K562 (cell line): ENCODE data around the gene SEZ6L. TPM values are rescaled to one million over a fixed set of nuclear protein-coding genes. Genes with fewer than 3 reads are reported as not detected.

Experiments used
- ATAC-seq: fragments of 200-7000 bp; cut with Tn5 transposase; 3 replicates; pipeline ENCODE4 v1.9.1; 2020; ENCODE audit warnings: moderate library complexity
- BruUV-seq: library from RNA; stranded (reverse); fragments of 400-500 nt; replicated peaks from 2 replicates; lab custom pipeline; 2021; lab: Mats Ljungman, UMichigan
- CTCF ChIA-PET: fragments of 300-600 bp; formaldehyde crosslinking; extraction: SDS; loops from one replicate; lab custom pipeline; 2021; ENCODE audit warnings: low intra/inter-chr PET ratio; lab: Yijun Ruan, JAX
- POLR2A ChIA-PET: fragments of 300-600, 350-650 bp; sonication (Branson Sonifier 250); formaldehyde crosslinking; extraction: SDS; loops from one replicate; lab custom pipeline; 2021; ENCODE audit warnings: antibody characterized with exemption, inconsistent platforms; lab: Yijun Ruan, JAX
- DNase-seq, 4 experiments: peaks; one replicate each; pipeline versions ENCODE4 v3.0.0 to v3.0.0-alpha.2; 2011 to 2018; ENCODE audit warnings: low spot score in 3 of 4, mixed read lengths in 3 of 4; ENCODE audit errors: extremely low read depth in 1 of 4
- FAIRE-seq: peaks from 2 replicates; lab custom pipeline; 2011; peaks lifted over from hg19 to GRCh38; lab: Jason Lieb, UNC
- H2AFZ ChIP-seq: 2 replicates; pipeline ENCODE4 v1.6.0; 2011; ENCODE audit warnings: low read depth, low read length, control low read depth, inconsistent platforms
- H3K27ac ChIP-seq: fragments of 200-600 bp; 3 replicates; pipeline ENCODE4 v1.8.0; 2011; ENCODE audit warnings: low read depth, mild to moderate bottlenecking, control low read depth, inconsistent platforms, low read length, moderate library complexity, mixed read lengths; ENCODE audit errors: extremely low read depth
- H3K27me3 ChIP-seq, 2 experiments: fragments of 300-600 bp in 1 of 2; 2 replicates in 1 of 2; 3 replicates in 1 of 2; pipeline versions ENCODE4 v1.6.0 to v1.8.0; 2011; ENCODE audit warnings: inconsistent platforms in 2 of 2, low read length in 2 of 2, mild to moderate bottlenecking in 1 of 2, mixed read lengths in 1 of 2, moderate library complexity in 1 of 2; ENCODE audit not compliant: control insufficient read depth in 2 of 2, insufficient read depth in 2 of 2
- H3K36me3 ChIP-seq: fragments of 300-600 bp; 3 replicates; pipeline ENCODE4 v1.8.0; 2011; ENCODE audit warnings: mild to moderate bottlenecking, low read length, inconsistent platforms; ENCODE audit not compliant: control insufficient read depth, insufficient read depth
- H3K4me1 ChIP-seq, 2 experiments: fragments of 200-600 bp in 1 of 2; replicated peaks in 1 of 2; 2 replicates in 1 of 2; 3 replicates in 1 of 2; pipeline versions ENCODE4 v1.5.1 to v1.8.0; 2011; ENCODE audit warnings: inconsistent platforms in 2 of 2, low read length in 2 of 2, mild to moderate bottlenecking in 1 of 2, mixed read lengths in 1 of 2, moderate library complexity in 1 of 2; ENCODE audit not compliant: control insufficient read depth in 2 of 2, insufficient read depth in 2 of 2
- H3K4me2 ChIP-seq: 2 replicates; pipeline ENCODE4 v1.6.1; 2011; ENCODE audit warnings: low read length, control low read depth, inconsistent platforms, mixed read lengths; ENCODE audit not compliant: insufficient read depth
- H3K4me3 ChIP-seq: fragments of 200-600 bp; sonication (generic), shearing (Covaris generic); 2 replicates; pipeline ENCODE4 v1.5.1; 2016; ENCODE audit warnings: control low read depth, inconsistent platforms
- H3K79me2 ChIP-seq: fragments of 200-600 bp; 3 replicates; pipeline ENCODE4 v1.8.0; 2011; ENCODE audit warnings: low read length, inconsistent platforms; ENCODE audit not compliant: control insufficient read depth, insufficient read depth
- H3K9ac ChIP-seq, 2 experiments: 2 replicates each; pipeline versions ENCODE4 v1.6.0 to v1.6.1; 2011; ENCODE audit warnings: low read depth in 2 of 2, low read length in 2 of 2, control low read depth in 1 of 2, inconsistent platforms in 1 of 2, mild to moderate bottlenecking in 1 of 2, mixed read lengths in 1 of 2; ENCODE audit not compliant: insufficient read depth in 1 of 2
- H3K9me1 ChIP-seq: one replicate; pipeline ENCODE4 v1.6.0; 2011; ENCODE audit warnings: inconsistent platforms, mild to moderate bottlenecking, low read length, moderate library complexity; ENCODE audit not compliant: control insufficient read depth, insufficient read depth
- H3K9me3 ChIP-seq: replicated peaks from 2 replicates; pipeline ENCODE4 v1.5.1; 2011; ENCODE audit warnings: low read depth, low read length, inconsistent platforms; ENCODE audit not compliant: control insufficient read depth, insufficient read depth
- H4K20me1 ChIP-seq: replicated peaks from 2 replicates; pipeline ENCODE4 v1.6.1; 2011; ENCODE audit warnings: low read length, inconsistent platforms, mixed read lengths; ENCODE audit not compliant: control insufficient read depth, insufficient read depth
- ATF1 ChIP-seq, 2 experiments: fragments of 450-650 bp in 1 of 2; IDR thresholded peaks; 2 replicates each; pipeline ENCODE4 v1.6.1; 2016; ENCODE audit warnings: missing compliant biosample characterization in 1 of 2, missing genetic modification characterization in 1 of 2
- CGGBP1 ChIP-seq: fragments of 250-450 bp; sonication (Bioruptor Pico); IDR thresholded peaks from 2 replicates; pipeline ENCODE4 v1.9.0; 2021; ENCODE audit warnings: mild to moderate bottlenecking
- GABPB1 ChIP-seq: sonication (generic); formaldehyde crosslinking; IDR thresholded peaks from 2 replicates; pipeline ENCODE4 v1.8.0; 2022; ENCODE audit warnings: mild to moderate bottlenecking, missing genetic modification reagents
- PML ChIP-seq: IDR thresholded peaks from 2 replicates; pipeline ENCODE4 v1.6.1; 2012; ENCODE audit warnings: low read length, inconsistent platforms
- TOE1 ChIP-seq, 2 experiments: fragments of 450-650 bp in 1 of 2; sonication (generic) in 1 of 2; formaldehyde crosslinking in 1 of 2; IDR thresholded peaks; 2 replicates each; pipeline versions ENCODE4 v1.7.1 to v1.8.0; 2016 to 2022; ENCODE audit warnings: borderline replicate concordance in 2 of 2, mild to moderate bottlenecking in 2 of 2, antibody characterized with exemption in 1 of 2, inconsistent platforms in 1 of 2, low read depth in 1 of 2, missing genetic modification reagents in 1 of 2, moderate library complexity in 1 of 2
- YBX1 ChIP-seq: fragments of 450-650 bp; IDR thresholded peaks from 2 replicates; pipeline ENCODE4 v1.7.1; 2016; ENCODE audit warnings: mild to moderate bottlenecking
- ZBTB17 ChIP-seq: fragments of 450-650 bp; formaldehyde crosslinking; IDR thresholded peaks from 2 replicates; pipeline ENCODE4 v1.4.0; 2020; ENCODE audit warnings: mild to moderate bottlenecking
- ZKSCAN8 ChIP-seq: fragments of 200-800 bp; sonication (Bioruptor generic); IDR thresholded peaks from 2 replicates; pipeline ENCODE4 v1.6.1; 2016; ENCODE audit warnings: missing genetic modification characterization, missing compliant biosample characterization
- WGBS: fragments of 100-300 bp; shearing (Covaris generic); methylation state at CpG from one replicate; pipeline ENCODE4 v1.1.6; 2016; ENCODE audit warnings: low coverage, mixed read lengths; ENCODE audit not compliant: insufficient coverage; ENCODE audit errors: missing lambda C conversion rate; 5-methylcytosine and 5-hydroxymethylcytosine counted together
- in situ Hi-C: fragments of 300-500 bp; cut with MboI; formaldehyde crosslinking; loops from 4 replicates; pipeline ENCODE4 v1.15.0; 2018; ENCODE audit warnings: inconsistent platforms, mixed read lengths
- intact Hi-C: fragments of 100-400 bp; cut with micrococcal nuclease; formaldehyde crosslinking; loops from 2 replicates; pipeline ENCODE4 v1.14.2; 2022
- polyA plus RNA-seq, 8 experiments: library from polyadenylated mRNA; depleted of rRNA in 4 of 8; stranded (reverse) in 5 of 8; unstranded in 3 of 8; fragments of >200 nt; fragmentation: Nextera tagmentation in 2 of 8; fragmentation: Illumina TruSeq in 1 of 8; extraction: Ambion mirVana in 2 of 8; extraction: Trizol in 1 of 8; gene quantifications; 2 replicates each; pipeline versions ENCODE4 v1.2.1 to v1.2.3, GENCODE V29; 2011 to 2014; ENCODE audit warnings: inconsistent platforms in 1 of 8, missing spikeins in 1 of 8
- total RNA-seq, 7 experiments: library from RNA; depleted of rRNA in 6 of 7; stranded (reverse); fragments of >200 nt in 6 of 7; fragmentation: Illumina TruSeq in 2 of 7; extraction: Trizol in 2 of 7; gene quantifications; 2 replicates each; pipeline versions ENCODE4 v1.2.1 to v1.2.3, GENCODE V29; 2011 to 2021; ENCODE audit warnings: low replicate concordance in 1 of 7
- TF ChIP-seq, protein P1 (sequence below), 2 experiments: fragments of 200-800 bp in 1 of 2; sonication (Bioruptor generic) in 1 of 2; sonication (generic) in 1 of 2; formaldehyde crosslinking in 1 of 2; IDR thresholded peaks in 1 of 2; conservative IDR thresholded peaks in 1 of 2; 2 replicates each; pipeline versions ENCODE4 v1.5.0 to v1.6.1; 2016 to 2020; ENCODE audit warnings: missing compliant biosample characterization in 1 of 2, missing genetic modification characterization in 1 of 2, missing genetic modification reagents in 1 of 2
- TF ChIP-seq, protein P2 (sequence below): fragments of 450-650 bp; IDR thresholded peaks from 2 replicates; pipeline ENCODE4 v1.6.1; 2017; ENCODE audit warnings: antibody characterized with exemption, mild to moderate bottlenecking
- TF ChIP-seq, protein P3 (sequence below): fragments of 450-650 bp; IDR thresholded peaks from 2 replicates; pipeline ENCODE4 v1.6.1; 2016

Gene SEZ6L
- total and polyA plus RNA-seq, 9 of the 15 experiments (the other 6 are each of a cell fraction or from before 2014, with no cell fraction given): not detected

- in situ Hi-C loops: no loop called here
- DNase-seq (no peak), ATAC-seq (no peak), FAIRE-seq (no peak)
- no peak overlapping the region for H3K4me3 ChIP-seq
- ChIA-PET POLR2A (no interaction called here), CTCF (no interaction called here)
- BruUV-seq: no TSS peak
- intact Hi-C loops: no loop called here
- H3K79me2 ChIP-seq: no peaks in the 10 kb centered on the region
- no peak overlapping the region for H3K27ac ChIP-seq
- no peaks in the 10 kb centered on the region for H3K9me1 ChIP-seq
- no peak overlapping the region for H2AFZ ChIP-seq
- no peaks in the 10 kb centered on the region for H3K4me1 ChIP-seq
- no peak overlapping the region for H3K4me2 ChIP-seq
- peaks cover 9 to 25% of the 10 kb centered on the region in 2 experiments; a peak in 2 of 5 replicates for H3K27me3 ChIP-seq
- H3K9me3 ChIP-seq: no peaks in the 10 kb centered on the region
- WGBS: 0% methylated on average over 11 of the region's 13 CpGs
- no peak overlapping the region for H3K9ac ChIP-seq
- no peaks in the 10 kb centered on the region for H4K20me1 ChIP-seq
- H3K36me3 ChIP-seq: no peaks in the 10 kb centered on the region
- TF ChIP-seq ZKSCAN8 (CRISPR knock-in tag): no peak
- no peak for TF ChIP-seq GABPB1 (CRISPR knock-in tag)
- no peak for TF ChIP-seq PML
- TF ChIP-seq CGGBP1 (CRISPR knock-in tag): no peak
- no peak for TF ChIP-seq ZBTB17 (CRISPR knock-in tag)
- TF ChIP-seq TOE1 (IDR thresholded peaks at IDR 0.05; ENCODE audit: borderline replicate concordance): no peak
- no peak for TF ChIP-seq TOE1 (CRISPR knock-in tag; IDR thresholded peaks at IDR 0.05; ENCODE audit: borderline replicate concordance, low read depth)
- TF ChIP-seq ATF1 (CRISPR knock-in tag; IDR thresholded peaks at IDR 0.05): no peak
- TF ChIP-seq ATF1 (tag; IDR thresholded peaks at IDR 0.05): no peak
- TF ChIP-seq, protein P1, sequence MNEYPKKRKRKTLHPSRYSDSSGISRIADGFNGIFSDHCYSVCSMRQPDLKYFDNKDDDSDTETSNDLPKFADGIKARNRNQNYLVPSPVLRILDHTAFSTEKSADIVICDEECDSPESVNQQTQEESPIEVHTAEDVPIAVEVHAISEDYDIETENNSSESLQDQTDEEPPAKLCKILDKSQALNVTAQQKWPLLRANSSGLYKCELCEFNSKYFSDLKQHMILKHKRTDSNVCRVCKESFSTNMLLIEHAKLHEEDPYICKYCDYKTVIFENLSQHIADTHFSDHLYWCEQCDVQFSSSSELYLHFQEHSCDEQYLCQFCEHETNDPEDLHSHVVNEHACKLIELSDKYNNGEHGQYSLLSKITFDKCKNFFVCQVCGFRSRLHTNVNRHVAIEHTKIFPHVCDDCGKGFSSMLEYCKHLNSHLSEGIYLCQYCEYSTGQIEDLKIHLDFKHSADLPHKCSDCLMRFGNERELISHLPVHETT (CRISPR knock-in tag; conservative IDR thresholded peaks at IDR 0.05 in 1 of 2, IDR thresholded peaks at IDR 0.05 in 1 of 2): no peak
- TF ChIP-seq, protein P2, sequence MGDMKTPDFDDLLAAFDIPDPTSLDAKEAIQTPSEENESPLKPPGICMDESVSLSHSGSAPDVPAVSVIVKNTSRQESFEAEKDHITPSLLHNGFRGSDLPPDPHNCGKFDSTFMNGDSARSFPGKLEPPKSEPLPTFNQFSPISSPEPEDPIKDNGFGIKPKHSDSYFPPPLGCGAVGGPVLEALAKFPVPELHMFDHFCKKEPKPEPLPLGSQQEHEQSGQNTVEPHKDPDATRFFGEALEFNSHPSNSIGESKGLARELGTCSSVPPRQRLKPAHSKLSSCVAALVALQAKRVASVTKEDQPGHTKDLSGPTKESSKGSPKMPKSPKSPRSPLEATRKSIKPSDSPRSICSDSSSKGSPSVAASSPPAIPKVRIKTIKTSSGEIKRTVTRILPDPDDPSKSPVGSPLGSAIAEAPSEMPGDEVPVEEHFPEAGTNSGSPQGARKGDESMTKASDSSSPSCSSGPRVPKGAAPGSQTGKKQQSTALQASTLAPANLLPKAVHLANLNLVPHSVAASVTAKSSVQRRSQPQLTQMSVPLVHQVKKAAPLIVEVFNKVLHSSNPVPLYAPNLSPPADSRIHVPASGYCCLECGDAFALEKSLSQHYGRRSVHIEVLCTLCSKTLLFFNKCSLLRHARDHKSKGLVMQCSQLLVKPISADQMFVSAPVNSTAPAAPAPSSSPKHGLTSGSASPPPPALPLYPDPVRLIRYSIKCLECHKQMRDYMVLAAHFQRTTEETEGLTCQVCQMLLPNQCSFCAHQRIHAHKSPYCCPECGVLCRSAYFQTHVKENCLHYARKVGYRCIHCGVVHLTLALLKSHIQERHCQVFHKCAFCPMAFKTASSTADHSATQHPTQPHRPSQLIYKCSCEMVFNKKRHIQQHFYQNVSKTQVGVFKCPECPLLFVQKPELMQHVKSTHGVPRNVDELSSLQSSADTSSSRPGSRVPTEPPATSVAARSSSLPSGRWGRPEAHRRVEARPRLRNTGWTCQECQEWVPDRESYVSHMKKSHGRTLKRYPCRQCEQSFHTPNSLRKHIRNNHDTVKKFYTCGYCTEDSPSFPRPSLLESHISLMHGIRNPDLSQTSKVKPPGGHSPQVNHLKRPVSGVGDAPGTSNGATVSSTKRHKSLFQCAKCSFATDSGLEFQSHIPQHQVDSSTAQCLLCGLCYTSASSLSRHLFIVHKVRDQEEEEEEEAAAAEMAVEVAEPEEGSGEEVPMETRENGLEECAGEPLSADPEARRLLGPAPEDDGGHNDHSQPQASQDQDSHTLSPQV: no peak
- TF ChIP-seq, protein P3, sequence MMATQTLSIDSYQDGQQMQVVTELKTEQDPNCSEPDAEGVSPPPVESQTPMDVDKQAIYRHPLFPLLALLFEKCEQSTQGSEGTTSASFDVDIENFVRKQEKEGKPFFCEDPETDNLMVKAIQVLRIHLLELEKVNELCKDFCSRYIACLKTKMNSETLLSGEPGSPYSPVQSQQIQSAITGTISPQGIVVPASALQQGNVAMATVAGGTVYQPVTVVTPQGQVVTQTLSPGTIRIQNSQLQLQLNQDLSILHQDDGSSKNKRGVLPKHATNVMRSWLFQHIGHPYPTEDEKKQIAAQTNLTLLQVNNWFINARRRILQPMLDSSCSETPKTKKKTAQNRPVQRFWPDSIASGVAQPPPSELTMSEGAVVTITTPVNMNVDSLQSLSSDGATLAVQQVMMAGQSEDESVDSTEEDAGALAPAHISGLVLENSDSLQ: no peak
- no peak for TF ChIP-seq YBX1
Observed at GRCh38 chr22:26310616-26311015, 141.4 kb downstream of the SEZ6L start.
